ENCODE results near the gene FCHSD2. TPM values are rescaled to one million over a fixed set of nuclear protein-coding genes. Genes with fewer than 3 reads are reported as not detected.
A peak's percentile ranks its signal among the peaks of the same experiment; 100 is the strongest.

FCHSD2 gene
- total and polyA plus RNA-seq, 2 of the 13 experiments (the other 11 are each of a cell fraction or from before 2014, with no cell fraction given), result 20.5 to 24.8 TPM

- DNase-seq (ENCODE audit: low spot score) (peak; percentile 65), ATAC-seq (peak; percentile 27), FAIRE-seq (peak; percentile 70)
- in situ Hi-C loops (cut with HindIII; ENCODE audit: extremely low pct_ligation_motif_present, low pct_unique_long_range_greater_than_20kb) (no loop called here), intact Hi-C loops (cut with micrococcal nuclease; ENCODE audit: unreplicated experiment) (no loop called here)
- peak overlapping the region; percentile 44 for H3K4me2 ChIP-seq (ENCODE audit: low read depth, low read length)
- ChIA-PET CTCF (ENCODE audit: low intra/inter-chr PET ratio, low total read pairs) (no interaction called here), POLR2A (interaction anchor here (1.3 to 4.8 kb wide), 4 partner anchors 9 to 24 kb away, joined by 7 to 33 read pairs (median 20); partner anchors contain the start of gene FCHSD2)
- H3K79me2 ChIP-seq (ENCODE audit: insufficient read depth, low read length), result no peaks in the 10 kb centered on the region
- peak overlapping the region; percentile 65 for H3K27ac ChIP-seq (ENCODE audit: extremely low read length, insufficient read depth, low read length)
- H3K9ac ChIP-seq (ENCODE audit: insufficient read depth, low read depth, low read length), result no peak overlapping the region
- H3K27me3 ChIP-seq (ENCODE audit: control insufficient read depth in 1 of 2, insufficient read depth in 2 of 2, low read length in 2 of 2), result no peaks in the 10 kb centered on the region
- H3K4me1 ChIP-seq (ENCODE audit: insufficient read depth, low read length), result peaks cover 97% of the 10 kb centered on the region
- 33% methylated on average over 2 of the region's 2 CpGs for WGBS (ENCODE audit: low lambda C conversion rate)
- no peaks in the 10 kb centered on the region for H4K20me1 ChIP-seq (ENCODE audit: insufficient read depth, low read length)
- no TSS peak for BruUV-seq (replicated peaks)
- no peaks in the 10 kb centered on the region for H3K9me3 ChIP-seq (ENCODE audit: low read length)
- no peak overlapping the region for H2AFZ ChIP-seq (ENCODE audit: low read length)
- no peaks in the 10 kb centered on the region for H3K36me3 ChIP-seq (replicated peaks in 1 of 2; ENCODE audit: control insufficient read depth in 1 of 2, insufficient read depth in 2 of 2, low read length in 2 of 2)
- H3K4me3 ChIP-seq (replicated peaks in 1 of 3; ENCODE audit: insufficient read depth in 1 of 3, low read depth in 2 of 3, low read length in 3 of 3), result no peak overlapping the region; a peak in 1 of 6 replicates
- TF ChIP-seq ZBTB10 (CRISPR knock-in tag; IDR thresholded peaks at IDR 0.05; ENCODE audit: borderline replicate concordance) (no peak), NCOA1 (CRISPR knock-in tag; IDR thresholded peaks at IDR 0.05) (no peak), ISL2 (CRISPR knock-in tag; IDR thresholded peaks at IDR 0.05) (no peak), ARID5B (CRISPR knock-in tag; IDR thresholded peaks at IDR 0.05) (peak; percentile 31; the same call in 1 of the 2 replicates), NONO (IDR thresholded peaks at IDR 0.05) (no peak), NONO (CRISPR knock-in tag; conservative IDR thresholded peaks at IDR 0.05) (0 out of 2 replicates have a peak, but pooled peaks have one; percentile 55), ZNF3 (CRISPR knock-in tag; IDR thresholded peaks at IDR 0.05) (no peak), GATAD2A (CRISPR knock-in tag; IDR thresholded peaks at IDR 0.05) (0 out of 2 replicates have a peak, but pooled peaks have one; percentile 25), ZHX1 (CRISPR knock-in tag; IDR thresholded peaks at IDR 0.05; ENCODE audit: low read depth) (no peak), MAFF (IDR thresholded peaks at IDR 0.05; ENCODE audit: low read depth, low read length) (peak; percentile 33; the same call in 1 of the 2 replicates), MAX (IDR thresholded peaks at IDR 0.05) (no peak), MAZ (IDR thresholded peaks at IDR 0.05; ENCODE audit: borderline replicate concordance, low read depth, low read length) (no peak), MAZ (CRISPR knock-in tag; IDR thresholded peaks at IDR 0.05; ENCODE audit: low read depth) (no peak)
Observed at GRCh38 chr11:73163638-73164174, 21.6 kb upstream of the FCHSD2 start.
